ENCODE results near the gene ANTXR2. TPM values are rescaled to one million over a fixed set of nuclear protein-coding genes. Genes with fewer than 3 reads are reported as not detected.
A peak's percentile ranks its signal among the peaks of the same experiment; 100 is the strongest.

Gene ANTXR2
- total RNA-seq, 4 donors from 2014 or later, result 51.8 to 182 (median 144) TPM

- Histone ChIP-seq H3K4me1 (no peaks in the 10 kb centered on the region), H3K27me3 (no peaks in the 10 kb centered on the region), H3K4me3 (no peak overlapping the region), H3K9me3 (no peaks in the 10 kb centered on the region), H3K36me3 (no peaks in the 10 kb centered on the region), H3K27ac (no peak overlapping the region)
- intact Hi-C loops (cut with DNase I; ENCODE audit: low total_unique reads), result no loop called here
- no peak for DNase-seq
- TF ChIP-seq CTCF (IDR thresholded peaks at IDR 0.05), result no peak
- TF ChIP-seq POLR2A (IDR thresholded peaks at IDR 0.05), result no peak
These were observed 40.6 kb upstream of the ANTXR2 start for GRCh38 chr4:80113615-80114014.

GRCh38 chr4:80112236-80112635 lies 39.2 kb upstream of the ANTXR2 start:
- Histone ChIP-seq H3K4me3 (no peak overlapping the region), H3K9me3 (no peaks in the 10 kb centered on the region), H3K36me3 (no peaks in the 10 kb centered on the region), H3K27me3 (no peaks in the 10 kb centered on the region), H3K4me1 (no peaks in the 10 kb centered on the region), H3K27ac (no peak overlapping the region)
- no peak for TF ChIP-seq POLR2A (IDR thresholded peaks at IDR 0.05)
- no peak for TF ChIP-seq CTCF (IDR thresholded peaks at IDR 0.05)
- intact Hi-C loops (cut with DNase I; ENCODE audit: low total_unique reads), result no loop called here
- DNase-seq, result peak; percentile 20 to 21

- DNase-seq, result no peak
- intact Hi-C loops (cut with DNase I; ENCODE audit: low total_unique reads), result no loop called here
- Histone ChIP-seq H3K4me1 (no peaks in the 10 kb centered on the region), H3K9me3 (no peaks in the 10 kb centered on the region), H3K27ac (no peak overlapping the region), H3K27me3 (no peaks in the 10 kb centered on the region), H3K36me3 (no peaks in the 10 kb centered on the region), H3K4me3 (no peak overlapping the region)
- TF ChIP-seq POLR2A (IDR thresholded peaks at IDR 0.05) (no peak), CTCF (IDR thresholded peaks at IDR 0.05) (no peak)
These were observed 38.2 kb upstream of the ANTXR2 start for GRCh38 chr4:80111276-80111675.

GRCh38 chr4:80107374-80107773 lies 34.3 kb upstream of the ANTXR2 start:
- no peaks in the 10 kb centered on the region for H3K27me3 ChIP-seq
- no peaks in the 10 kb centered on the region for H3K9me3 ChIP-seq
- TF ChIP-seq POLR2A (IDR thresholded peaks at IDR 0.05) (no peak), CTCF (IDR thresholded peaks at IDR 0.05) (no peak)
- no peaks in the 10 kb centered on the region for H3K4me1 ChIP-seq
- no peaks in the 10 kb centered on the region for H3K36me3 ChIP-seq
- no peak overlapping the region for H3K4me3 ChIP-seq
- no peak overlapping the region for H3K27ac ChIP-seq
- no peak for DNase-seq
- intact Hi-C loops (cut with DNase I; ENCODE audit: low total_unique reads), result no loop called here

GRCh38 chr4:80104927-80105326 lies 31.9 kb upstream of the ANTXR2 start:
- TF ChIP-seq POLR2A (IDR thresholded peaks at IDR 0.05), result no peak
- no peak for TF ChIP-seq CTCF (IDR thresholded peaks at IDR 0.05)
- no peak for DNase-seq
- no peaks in the 10 kb centered on the region for H3K27me3 ChIP-seq
- H3K36me3 ChIP-seq, result no peaks in the 10 kb centered on the region
- no peaks in the 10 kb centered on the region for H3K4me1 ChIP-seq
- no peaks in the 10 kb centered on the region for H3K9me3 ChIP-seq
- no peak overlapping the region for H3K27ac ChIP-seq
- no peak overlapping the region for H3K4me3 ChIP-seq
- intact Hi-C loops (cut with DNase I; ENCODE audit: low total_unique reads), result no loop called here

Measured in uterus (tissue), 4 donors.